ENCODE data around the gene CACNA1C.

DNA sequence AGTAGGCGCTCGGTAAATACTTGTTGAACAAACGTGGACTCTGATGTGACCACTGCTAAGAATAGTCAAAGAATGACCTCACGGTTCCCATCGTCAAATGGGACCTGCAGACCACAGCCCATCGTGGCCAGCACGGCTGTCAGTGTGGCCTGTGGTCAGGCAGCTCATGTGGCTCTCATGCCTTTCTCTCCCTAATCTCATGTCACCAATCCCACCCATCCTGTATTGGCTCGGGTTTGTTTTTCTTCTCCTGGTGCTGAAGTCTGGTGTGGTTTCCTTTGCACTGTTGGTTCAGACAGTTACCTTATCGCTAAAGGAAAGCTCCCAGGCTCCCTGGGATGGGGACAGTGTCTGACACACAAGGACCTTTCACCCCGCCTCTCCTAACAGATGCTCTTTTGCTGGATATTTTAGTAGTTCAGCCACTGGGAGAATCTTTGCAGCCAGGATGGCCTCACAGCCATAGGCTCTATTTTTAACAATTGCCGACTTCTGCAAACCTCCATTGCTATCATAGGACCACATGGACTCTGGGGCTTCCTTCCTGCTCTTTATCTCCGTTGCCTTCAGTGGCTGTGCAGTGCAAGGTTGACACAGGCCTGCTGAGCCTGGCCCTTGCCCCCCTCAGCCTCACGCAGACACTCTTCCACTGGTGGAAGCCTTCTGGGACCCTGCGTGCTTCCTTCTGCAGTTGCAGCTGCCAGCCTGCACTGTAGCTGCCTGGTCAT, 448.8 kb downstream of the CACNA1C start:
- no peak for TF ChIP-seq CTCF (conservative IDR thresholded peaks at IDR 0.05 in 1 of 2, IDR thresholded peaks at IDR 0.05 in 1 of 2; ENCODE audit: low read depth in 1 of 2, low read length in 2 of 2)
- TF ChIP-seq EZH2 (IDR thresholded peaks at IDR 0.05; ENCODE audit: low read length, missing control alignments), result no peak
